Limb (tissue), 2 donors: ENCODE data around the gene EXOC3L4.

Experiments used
- DNase-seq, 2 donors: peaks; one replicate each; pipeline ENCODE4 v3.0.0-alpha.2; 2016; ENCODE audit errors: extremely low spot score in 2 of 2

The EXOC3L4 gene

GRCh38 chr14:103091041-103091882 is 3.3 kb upstream of the EXOC3L4 start:
- peak in 1 of 2 donors; percentile 65 for DNase-seq

DNA sequence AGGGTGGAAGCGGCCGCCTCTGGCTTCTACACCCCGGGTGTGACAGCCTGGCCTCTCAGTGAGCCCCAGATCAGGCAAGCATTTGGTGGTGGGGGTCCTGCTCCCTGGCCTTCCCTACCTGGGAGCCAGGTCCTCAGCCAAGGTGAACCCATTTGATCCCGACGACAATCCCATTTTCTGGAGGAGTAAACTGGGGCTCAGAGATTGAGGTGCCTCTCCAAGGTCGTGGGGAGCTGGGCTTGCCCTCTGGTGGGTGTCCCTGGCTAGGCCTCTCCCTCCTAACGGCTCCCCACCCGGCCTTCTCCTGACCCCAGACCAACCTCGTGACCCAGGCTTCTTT is 2.7 kb upstream of the EXOC3L4 start:
- no peak for DNase-seq

GRCh38 chr14:103093856-103094405 is 594 bp upstream of the EXOC3L4 start:
- DNase-seq, result no peak

DNA sequence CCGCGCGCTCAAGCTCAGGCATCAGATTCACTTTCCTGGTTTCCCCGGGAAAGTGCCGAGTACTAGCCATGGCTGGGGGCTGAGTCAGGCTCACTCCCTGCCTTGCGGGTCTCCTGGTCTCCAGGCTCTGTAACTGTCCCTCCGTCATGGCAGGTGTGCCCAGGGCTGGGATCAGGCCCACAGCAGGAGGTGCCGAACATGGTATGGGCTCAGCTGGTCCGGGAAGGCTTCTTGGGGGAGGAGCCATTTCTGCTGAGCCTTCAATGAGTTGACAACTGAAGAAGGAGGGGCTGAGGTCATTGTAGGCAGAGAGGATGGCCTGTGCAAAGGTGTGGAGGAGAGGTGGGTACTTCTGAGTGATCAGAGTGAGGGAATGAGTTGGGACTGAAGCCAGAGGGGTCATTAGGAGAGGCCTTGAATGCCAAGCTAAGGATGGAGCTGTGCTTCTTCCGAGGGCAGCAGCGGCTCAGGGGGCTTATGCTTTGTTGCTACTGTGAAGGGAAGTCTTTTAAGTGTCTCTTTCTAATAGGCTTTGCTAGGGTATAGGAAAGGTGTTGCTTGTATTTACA is 769 bp downstream of the EXOC3L4 start:
- DNase-seq, result no peak

- DNase-seq, result no peak
Measured at GRCh38 chr14:103096387-103096786, 1.9 kb downstream of the EXOC3L4 start.

- no peak for DNase-seq
Measured at GRCh38 chr14:103097244-103097993, 2.9 kb downstream of the EXOC3L4 start.

GRCh38 chr14:103097994-103098957 is 3.8 kb downstream of the EXOC3L4 start:
- DNase-seq, result no peak

GRCh38 chr14:103099081-103099732 is 4.7 kb downstream of the EXOC3L4 start:
- no peak for DNase-seq

DNA sequence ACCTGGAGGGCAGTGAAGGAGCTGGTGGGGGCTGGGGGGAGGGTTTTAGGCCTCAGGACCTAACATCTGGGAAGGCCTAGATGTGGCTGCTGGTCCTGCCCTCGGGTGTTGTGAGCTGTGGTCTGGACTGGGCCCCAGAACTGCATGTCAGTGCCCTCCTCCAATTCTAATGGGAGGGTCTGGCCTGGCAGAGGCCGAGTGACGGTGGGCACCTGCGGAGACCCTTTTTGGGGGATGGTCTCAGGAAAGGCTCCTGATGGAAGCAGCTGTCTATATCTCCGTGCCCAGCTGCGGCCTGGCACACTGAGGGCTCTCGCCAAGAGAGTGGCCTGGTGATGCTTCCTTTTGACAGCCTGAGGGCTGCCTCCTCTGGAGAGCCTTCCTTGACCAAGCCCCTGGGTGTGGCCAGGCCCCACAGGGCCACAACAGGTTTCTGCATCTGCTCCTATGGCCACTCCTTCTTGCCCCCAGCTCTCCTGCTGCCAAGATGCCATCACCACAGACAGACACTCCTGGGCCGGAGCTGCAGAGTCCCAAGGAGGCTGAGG is 5.3 kb downstream of the EXOC3L4 start:
- no peak for DNase-seq

- DNase-seq, result no peak
Measured at GRCh38 chr14:103100281-103101121, 6.0 kb downstream of the EXOC3L4 start.

GRCh38 chr14:103101257-103101962 is 6.9 kb downstream of the EXOC3L4 start:
- no peak for DNase-seq

- no peak for DNase-seq
Measured at GRCh38 chr14:103101963-103102688, 7.6 kb downstream of the EXOC3L4 start.

DNA sequence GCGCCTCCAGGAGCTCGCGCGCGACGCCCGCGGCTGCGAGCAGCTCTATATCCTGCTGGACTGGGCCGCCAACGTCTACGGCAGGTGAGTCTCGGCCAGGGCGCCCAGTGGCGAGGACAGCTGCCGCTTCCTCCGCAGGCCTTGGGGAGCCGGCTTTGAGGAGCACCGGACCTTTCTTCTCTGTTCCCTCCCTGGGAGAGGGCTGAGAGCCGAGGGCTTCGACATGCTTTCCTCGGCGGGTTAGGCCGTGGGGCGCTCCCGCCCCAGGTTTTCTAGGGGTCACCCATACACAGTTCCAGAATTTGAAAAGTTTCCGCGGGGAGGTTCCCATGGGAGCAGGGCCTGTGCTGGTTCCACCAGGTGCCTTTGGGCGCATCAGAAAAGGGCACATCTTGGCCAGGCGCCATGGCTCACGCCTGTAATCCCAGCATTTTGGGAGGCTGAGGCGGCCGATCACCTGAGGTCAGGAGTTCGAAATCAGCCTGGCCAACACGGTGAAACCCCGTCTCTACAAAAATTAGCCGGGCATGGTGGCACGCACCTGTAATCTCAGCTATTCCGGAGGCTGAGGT is 8.2 kb downstream of the EXOC3L4 start:
- DNase-seq, result no peak

DNA sequence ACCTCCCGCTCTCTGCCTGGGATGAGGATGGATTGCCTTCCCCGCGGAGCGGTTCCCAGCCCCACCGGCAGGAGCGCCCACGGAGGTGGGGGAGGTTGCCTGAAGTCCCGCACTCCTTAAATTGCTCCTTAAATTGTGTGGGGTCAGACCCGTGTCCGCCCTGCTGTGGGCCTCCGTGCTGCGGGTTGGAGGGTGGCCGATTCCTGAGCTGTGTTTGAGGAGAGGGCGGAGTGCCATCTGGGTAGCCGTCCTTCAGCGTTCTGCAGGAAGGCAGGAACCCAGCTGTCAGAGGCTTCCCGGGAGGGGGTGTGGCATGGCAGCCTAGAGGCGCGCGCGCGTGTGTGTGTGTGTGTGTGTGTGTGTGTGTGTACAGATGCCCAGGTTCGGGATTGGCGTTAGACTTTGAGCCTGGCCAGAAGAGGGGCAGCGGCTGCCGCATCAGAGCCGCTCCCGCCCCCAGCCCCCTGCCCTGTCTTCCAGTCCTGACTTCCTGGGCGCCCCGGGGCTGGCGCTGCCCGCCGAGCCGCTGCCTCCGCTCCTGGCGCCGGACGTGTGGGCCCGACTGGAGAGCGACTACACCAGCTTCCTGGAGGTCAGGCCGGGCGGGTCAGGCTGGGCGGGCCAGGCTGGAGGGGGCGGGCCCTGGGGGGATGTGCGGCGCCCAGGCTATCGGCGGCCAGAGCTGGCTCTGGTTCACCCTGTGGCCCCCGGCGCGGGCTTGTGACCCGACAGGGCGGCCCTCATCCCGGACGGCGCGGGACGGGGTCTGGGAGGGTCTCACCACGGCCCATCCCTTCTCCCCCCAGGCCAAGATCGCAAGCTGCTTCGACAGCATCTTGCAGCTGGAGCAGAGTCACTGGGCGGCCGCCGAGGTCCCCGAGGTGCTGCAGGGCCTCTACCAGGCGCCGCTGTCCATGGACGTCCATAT is 9.2 kb downstream of the EXOC3L4 start:
- DNase-seq, result peak; percentile 40 to 76

DNA sequence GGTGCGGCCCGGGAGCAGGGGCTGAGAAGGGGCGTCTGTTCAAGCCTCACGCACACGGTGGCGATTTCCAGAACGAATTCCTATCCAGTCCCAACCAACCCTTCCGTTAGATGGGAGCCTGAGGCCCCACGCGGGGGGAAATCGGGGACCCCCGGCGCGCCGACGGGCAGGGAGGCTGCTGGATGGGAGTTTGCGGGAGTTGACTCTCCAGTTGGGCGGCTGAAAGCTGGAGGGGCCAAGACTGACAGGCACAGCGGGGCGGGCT is 9.8 kb downstream of the EXOC3L4 start:
- no peak for DNase-seq

GRCh38 chr14:103104654-103105452 is 10.3 kb downstream of the EXOC3L4 start:
- DNase-seq, result peak; percentile 44 to 84
